ENCODE data around the gene GGN. TPM values are rescaled to one million over a fixed set of nuclear protein-coding genes. Genes with fewer than 3 reads are reported as not detected.
"Not testable (repeated sequence)": the region's sequence is repeated elsewhere in the genome, so short reads cannot be mapped to it uniquely, and the experiment has no call there.

Gene GGN
- not detected for polyA plus RNA-seq (2012; ENCODE audit: low read depth, missing spikeins)

- TF ChIP-seq TAF1 (IDR thresholded peaks at IDR 0.05; ENCODE audit: low read depth, low read length) (no peak), PAX5 (IDR thresholded peaks at IDR 0.05; ENCODE audit: insufficient read depth, low read length, severe bottlenecking) (no peak), POLR2AphosphoS5 (IDR thresholded peaks at IDR 0.05; ENCODE audit: low read depth, low read length) (no peak), SPI1 (IDR thresholded peaks at IDR 0.05; ENCODE audit: low read depth, low read length) (no peak), POU2F2 (IDR thresholded peaks at IDR 0.05; ENCODE audit: low read depth, low read length) (no peak), POLR2A (IDR thresholded peaks at IDR 0.05; ENCODE audit: low read depth, low read length) (no peak)
- DNase-seq (ENCODE audit: insufficient read length, low spot score) (peak; percentile 81), FAIRE-seq (peak; percentile 77)
Observed at GRCh38 chr19:38387550-38388348, at the start of gene GGN. TSS of gene GGN (minus strand) at chr19:38388034. CDS start at chr19:38387261, 773 bp downstream.

- no peak for TF ChIP-seq POU2F2 (IDR thresholded peaks at IDR 0.05; ENCODE audit: low read depth, low read length)
- no peak for TF ChIP-seq POLR2AphosphoS5 (IDR thresholded peaks at IDR 0.05; ENCODE audit: low read depth, low read length)
- no peak for TF ChIP-seq TAF1 (IDR thresholded peaks at IDR 0.05; ENCODE audit: low read depth, low read length)
- TF ChIP-seq POLR2A (IDR thresholded peaks at IDR 0.05; ENCODE audit: low read depth, low read length) = no peak
- no peak for TF ChIP-seq SPI1 (IDR thresholded peaks at IDR 0.05; ENCODE audit: low read depth, low read length)
- TF ChIP-seq PAX5 (IDR thresholded peaks at IDR 0.05; ENCODE audit: insufficient read depth, low read length, severe bottlenecking) = no peak
- FAIRE-seq (no peak), DNase-seq (ENCODE audit: insufficient read length, low spot score) (no peak)
Observed at GRCh38 chr19:38437295-38437694, 49.5 kb upstream of the GGN start.

- TF ChIP-seq PAX5 (IDR thresholded peaks at IDR 0.05; ENCODE audit: insufficient read depth, low read length, severe bottlenecking) (no peak), POLR2A (IDR thresholded peaks at IDR 0.05; ENCODE audit: low read depth, low read length) (no peak), POLR2AphosphoS5 (IDR thresholded peaks at IDR 0.05; ENCODE audit: low read depth, low read length) (no peak), POU2F2 (IDR thresholded peaks at IDR 0.05; ENCODE audit: low read depth, low read length) (no peak), TAF1 (IDR thresholded peaks at IDR 0.05; ENCODE audit: low read depth, low read length) (no peak), SPI1 (IDR thresholded peaks at IDR 0.05; ENCODE audit: low read depth, low read length) (no peak)
- no peak for DNase-seq (ENCODE audit: insufficient read length, low spot score)
- no peak for FAIRE-seq
Observed at GRCh38 chr19:38434549-38435051, 46.8 kb upstream of the GGN start.

- TF ChIP-seq POLR2AphosphoS5 (IDR thresholded peaks at IDR 0.05; ENCODE audit: low read depth, low read length) (no peak), SPI1 (IDR thresholded peaks at IDR 0.05; ENCODE audit: low read depth, low read length) (peak; percentile 60)
Observed at GRCh38 chr19:38433268-38433733, 45.5 kb upstream of the GGN start, which contains the start of gene RYR1. TSS of gene RYR1 (plus strand) at chr19:38433691. CDS start at chr19:38433830, 139 bp downstream.

GRCh38 chr19:38430931-38431330 is 43.1 kb upstream of the GGN start:
- DNase-seq (ENCODE audit: insufficient read length, low spot score) (no peak), FAIRE-seq (no peak)
- TF ChIP-seq TAF1 (IDR thresholded peaks at IDR 0.05; ENCODE audit: low read depth, low read length) (no peak), POLR2AphosphoS5 (IDR thresholded peaks at IDR 0.05; ENCODE audit: low read depth, low read length) (no peak), PAX5 (IDR thresholded peaks at IDR 0.05; ENCODE audit: insufficient read depth, low read length, severe bottlenecking) (no peak), POLR2A (IDR thresholded peaks at IDR 0.05; ENCODE audit: low read depth, low read length) (no peak), POU2F2 (IDR thresholded peaks at IDR 0.05; ENCODE audit: low read depth, low read length) (no peak), SPI1 (IDR thresholded peaks at IDR 0.05; ENCODE audit: low read depth, low read length) (no peak)

More at GRCh38 chr19:38433268-38433733, 45.5 kb upstream of the GGN start, which contains the start of gene RYR1:
- DNase-seq (ENCODE audit: insufficient read length, low spot score) = peak; percentile 87
- FAIRE-seq = peak; percentile 81

- FAIRE-seq = no peak
- TF ChIP-seq POU2F2 (IDR thresholded peaks at IDR 0.05; ENCODE audit: low read depth, low read length) (no peak), POLR2A (IDR thresholded peaks at IDR 0.05; ENCODE audit: low read depth, low read length) (no peak), SPI1 (IDR thresholded peaks at IDR 0.05; ENCODE audit: low read depth, low read length) (no peak), TAF1 (IDR thresholded peaks at IDR 0.05; ENCODE audit: low read depth, low read length) (no peak), PAX5 (IDR thresholded peaks at IDR 0.05; ENCODE audit: insufficient read depth, low read length, severe bottlenecking) (no peak)
- DNase-seq (ENCODE audit: insufficient read length, low spot score) = no peak
Observed at GRCh38 chr19:38429811-38430156, 42.0 kb upstream of the GGN start.

GRCh38 chr19:38429055-38429810 is 41.4 kb upstream of the GGN start:
- DNase-seq (ENCODE audit: insufficient read length, low spot score) = no peak
- peak; percentile 88 for FAIRE-seq
- TF ChIP-seq TAF1 (IDR thresholded peaks at IDR 0.05; ENCODE audit: low read depth, low read length) = no peak
- TF ChIP-seq POU2F2 (IDR thresholded peaks at IDR 0.05; ENCODE audit: low read depth, low read length) = no peak; the same call in 1 of the 2 replicates
- no peak for TF ChIP-seq PAX5 (IDR thresholded peaks at IDR 0.05; ENCODE audit: insufficient read depth, low read length, severe bottlenecking)
- no peak for TF ChIP-seq SPI1 (IDR thresholded peaks at IDR 0.05; ENCODE audit: low read depth, low read length)
- TF ChIP-seq POLR2A (IDR thresholded peaks at IDR 0.05; ENCODE audit: low read depth, low read length) = no peak

- DNase-seq (ENCODE audit: insufficient read length, low spot score) = not testable (repeated sequence)
- FAIRE-seq = peak; percentile 87
Observed at GRCh38 chr19:38427035-38427677, 39.3 kb upstream of the GGN start.

GRCh38 chr19:38425810-38426466 is 38.1 kb upstream of the GGN start, which contains the start of gene RASGRP4:
TSS of gene RASGRP4 (minus strand) at chr19:38426219. CDS start at chr19:38426091, 128 bp downstream.
- peak; percentile 70 for DNase-seq (ENCODE audit: insufficient read length, low spot score)
- TF ChIP-seq SPI1 (IDR thresholded peaks at IDR 0.05; ENCODE audit: low read depth, low read length) (peak; percentile 78), POU2F2 (IDR thresholded peaks at IDR 0.05; ENCODE audit: low read depth, low read length) (no peak), TAF1 (IDR thresholded peaks at IDR 0.05; ENCODE audit: low read depth, low read length) (no peak)
- FAIRE-seq = no peak
